ENCODE results near the gene PATJ.

The PATJ gene

GRCh38 chr1:62022382-62022983, 280.2 kb downstream of the PATJ start:
- no peak overlapping the region for H3K9ac ChIP-seq (ENCODE audit: insufficient read length)
- no peak overlapping the region for H3K4me3 ChIP-seq
- TF ChIP-seq FOXP2 (optimal IDR thresholded peaks at IDR 0.05; ENCODE audit: control extremely low read depth, extremely low read length, insufficient read depth) (no peak), EZH2 (IDR thresholded peaks at IDR 0.05) (no peak), POLR2AphosphoS5 (IDR thresholded peaks at IDR 0.05; ENCODE audit: borderline replicate concordance, low read depth, low read length) (no peak)
- no peak for DNase-seq (ENCODE audit: low read depth, low spot score)
- H3K27ac ChIP-seq: no peak overlapping the region
- H3K9me3 ChIP-seq (ENCODE audit: low read depth, low read length): no peaks in the 10 kb centered on the region
- H3K36me3 ChIP-seq (ENCODE audit: insufficient read depth, low read length): no peaks in the 10 kb centered on the region

- Histone ChIP-seq H3K36me3 (ENCODE audit: insufficient read depth, low read length) (no peaks in the 10 kb centered on the region), H3K9ac (ENCODE audit: insufficient read length) (no peak overlapping the region)
- no peak for DNase-seq (ENCODE audit: low read depth, low spot score)
Observed at GRCh38 chr1:62024690-62025089, 282.4 kb downstream of the PATJ start.

GRCh38 chr1:62025154-62025553, 282.9 kb downstream of the PATJ start:
- H3K36me3 ChIP-seq (ENCODE audit: insufficient read depth, low read length): no peaks in the 10 kb centered on the region
- 0 out of 2 replicates have a peak, but pooled peaks cover 2% of the 10 kb centered on the region for H3K9me3 ChIP-seq (ENCODE audit: low read depth, low read length)
- H3K27ac ChIP-seq: no peak overlapping the region
- DNase-seq (ENCODE audit: low read depth, low spot score): no peak
- no peak for TF ChIP-seq POLR2AphosphoS5 (IDR thresholded peaks at IDR 0.05; ENCODE audit: borderline replicate concordance, low read depth, low read length)
- TF ChIP-seq FOXP2 (optimal IDR thresholded peaks at IDR 0.05; ENCODE audit: control extremely low read depth, extremely low read length, insufficient read depth): no peak
- TF ChIP-seq EZH2 (IDR thresholded peaks at IDR 0.05): no peak
- H3K9ac ChIP-seq (ENCODE audit: insufficient read length): no peak overlapping the region
- H3K4me3 ChIP-seq: no peak overlapping the region

More at GRCh38 chr1:62024690-62025089, 282.4 kb downstream of the PATJ start:
- Histone ChIP-seq H3K27ac (no peak overlapping the region), H3K4me3 (no peak overlapping the region), H3K9me3 (ENCODE audit: low read depth, low read length) (0 out of 2 replicates have a peak, but pooled peaks cover 2% of the 10 kb centered on the region)
- no peak for TF ChIP-seq POLR2AphosphoS5 (IDR thresholded peaks at IDR 0.05; ENCODE audit: borderline replicate concordance, low read depth, low read length)
- TF ChIP-seq EZH2 (IDR thresholded peaks at IDR 0.05): no peak
- TF ChIP-seq FOXP2 (optimal IDR thresholded peaks at IDR 0.05; ENCODE audit: control extremely low read depth, extremely low read length, insufficient read depth): no peak

- Histone ChIP-seq H3K4me3 (peak overlapping the region; percentile 25; the same call in 1 of the 2 replicates), H3K9ac (ENCODE audit: insufficient read length) (no peak overlapping the region), H3K27ac (no peak overlapping the region), H3K36me3 (ENCODE audit: insufficient read depth, low read length) (no peaks in the 10 kb centered on the region), H3K9me3 (ENCODE audit: low read depth, low read length) (0 out of 2 replicates have a peak, but pooled peaks cover 2% of the 10 kb centered on the region)
- no peak for DNase-seq (ENCODE audit: low read depth, low spot score)
- TF ChIP-seq FOXP2 (optimal IDR thresholded peaks at IDR 0.05; ENCODE audit: control extremely low read depth, extremely low read length, insufficient read depth): no peak
- TF ChIP-seq EZH2 (IDR thresholded peaks at IDR 0.05): no peak
- no peak for TF ChIP-seq POLR2AphosphoS5 (IDR thresholded peaks at IDR 0.05; ENCODE audit: borderline replicate concordance, low read depth, low read length)
Observed at GRCh38 chr1:62025892-62026291, 283.6 kb downstream of the PATJ start.

- no peak for TF ChIP-seq FOXP2 (optimal IDR thresholded peaks at IDR 0.05; ENCODE audit: control extremely low read depth, extremely low read length, insufficient read depth)
- TF ChIP-seq EZH2 (IDR thresholded peaks at IDR 0.05): no peak
- TF ChIP-seq POLR2AphosphoS5 (IDR thresholded peaks at IDR 0.05; ENCODE audit: borderline replicate concordance, low read depth, low read length): no peak
- H3K9ac ChIP-seq (ENCODE audit: insufficient read length): no peak overlapping the region
- H3K36me3 ChIP-seq (ENCODE audit: insufficient read depth, low read length): no peaks in the 10 kb centered on the region
- 0 out of 2 replicates have a peak, but pooled peaks cover 2% of the 10 kb centered on the region for H3K9me3 ChIP-seq (ENCODE audit: low read depth, low read length)
- no peak overlapping the region for H3K4me3 ChIP-seq
- no peak overlapping the region for H3K27ac ChIP-seq
- no peak for DNase-seq (ENCODE audit: low read depth, low spot score)
Observed at GRCh38 chr1:62029704-62030103, 287.4 kb downstream of the PATJ start.

GRCh38 chr1:62034790-62035189, 292.5 kb downstream of the PATJ start:
- no peak for TF ChIP-seq EZH2 (IDR thresholded peaks at IDR 0.05)
- no peak for TF ChIP-seq POLR2AphosphoS5 (IDR thresholded peaks at IDR 0.05; ENCODE audit: borderline replicate concordance, low read depth, low read length)
- TF ChIP-seq FOXP2 (optimal IDR thresholded peaks at IDR 0.05; ENCODE audit: control extremely low read depth, extremely low read length, insufficient read depth): no peak
- no peak for DNase-seq (ENCODE audit: low read depth, low spot score)

GRCh38 chr1:62037274-62037673, 295.0 kb downstream of the PATJ start:
- TF ChIP-seq POLR2AphosphoS5 (IDR thresholded peaks at IDR 0.05; ENCODE audit: borderline replicate concordance, low read depth, low read length): no peak
- TF ChIP-seq EZH2 (IDR thresholded peaks at IDR 0.05): no peak
- TF ChIP-seq FOXP2 (optimal IDR thresholded peaks at IDR 0.05; ENCODE audit: control extremely low read depth, extremely low read length, insufficient read depth): no peak
- Histone ChIP-seq H3K9me3 (ENCODE audit: low read depth, low read length) (no peaks in the 10 kb centered on the region), H3K36me3 (ENCODE audit: insufficient read depth, low read length) (no peaks in the 10 kb centered on the region), H3K27ac (no peak overlapping the region), H3K4me3 (no peak overlapping the region), H3K9ac (ENCODE audit: insufficient read length) (no peak overlapping the region)
- DNase-seq (ENCODE audit: low read depth, low spot score): no peak

More at GRCh38 chr1:62034790-62035189, 292.5 kb downstream of the PATJ start:
- no peak overlapping the region for H3K27ac ChIP-seq
- H3K4me3 ChIP-seq: no peak overlapping the region
- H3K36me3 ChIP-seq (ENCODE audit: insufficient read depth, low read length): no peaks in the 10 kb centered on the region
- no peaks in the 10 kb centered on the region for H3K9me3 ChIP-seq (ENCODE audit: low read depth, low read length)
- no peak overlapping the region for H3K9ac ChIP-seq (ENCODE audit: insufficient read length)

GRCh38 chr1:62038594-62039284, 296.5 kb downstream of the PATJ start:
- no peak for TF ChIP-seq FOXP2 (optimal IDR thresholded peaks at IDR 0.05; ENCODE audit: control extremely low read depth, extremely low read length, insufficient read depth)
- no peak for TF ChIP-seq EZH2 (IDR thresholded peaks at IDR 0.05)
- no peak for TF ChIP-seq POLR2AphosphoS5 (IDR thresholded peaks at IDR 0.05; ENCODE audit: borderline replicate concordance, low read depth, low read length)
- no peak for DNase-seq (ENCODE audit: low read depth, low spot score)
- Histone ChIP-seq H3K9me3 (ENCODE audit: low read depth, low read length) (no peaks in the 10 kb centered on the region), H3K27ac (no peak overlapping the region), H3K36me3 (ENCODE audit: insufficient read depth, low read length) (no peaks in the 10 kb centered on the region), H3K4me3 (no peak overlapping the region), H3K9ac (ENCODE audit: insufficient read length) (no peak overlapping the region)
